Measurements from ENCODE around the gene MPHOSPH8. TPM values are rescaled to one million over a fixed set of nuclear protein-coding genes. Genes with fewer than 3 reads are reported as not detected.
A peak's percentile ranks its signal among the peaks of the same experiment; 100 is the strongest.

MPHOSPH8 gene
- total RNA-seq, 1 donor from 2014 or later, result 29.5 TPM

GRCh38 chr13:19597523-19597922 is 35.9 kb upstream of the MPHOSPH8 start:
- H3K27ac Mint-ChIP-seq, result no peak overlapping the region
- no peak for DNase-seq (ENCODE audit: low spot score, unreplicated experiment)
- TF ChIP-seq CTCF (IDR thresholded peaks at IDR 0.05; ENCODE audit: unreplicated experiment), result no peak
- no peaks in the 10 kb centered on the region for H3K4me1 Mint-ChIP-seq (ENCODE audit: low read depth)
- no peak overlapping the region for H3K4me3 Mint-ChIP-seq (ENCODE audit: low read depth)
- no peaks in the 10 kb centered on the region for H3K36me3 Mint-ChIP-seq (ENCODE audit: insufficient read depth)
- peaks cover 3% of the 10 kb centered on the region for H3K9me3 Mint-ChIP-seq (ENCODE audit: low read depth)
- peaks cover 11% of the 10 kb centered on the region for H3K27me3 Mint-ChIP-seq

- Mint-ChIP-seq H3K9me3 (ENCODE audit: low read depth) (peaks cover 14% of the 10 kb centered on the region), H3K4me3 (ENCODE audit: low read depth) (peak overlapping the region; percentile 63), H3K27me3 (peaks cover 23% of the 10 kb centered on the region), H3K36me3 (ENCODE audit: insufficient read depth) (peaks cover 6% of the 10 kb centered on the region), H3K27ac (no peak overlapping the region), H3K4me1 (ENCODE audit: low read depth) (no peaks in the 10 kb centered on the region)
- peak; percentile 66 for DNase-seq (ENCODE audit: low spot score, unreplicated experiment)
- peak; percentile 48 for TF ChIP-seq CTCF (IDR thresholded peaks at IDR 0.05; ENCODE audit: unreplicated experiment)
Observed at GRCh38 chr13:19601749-19602725, 31.4 kb upstream of the MPHOSPH8 start.

DNA sequence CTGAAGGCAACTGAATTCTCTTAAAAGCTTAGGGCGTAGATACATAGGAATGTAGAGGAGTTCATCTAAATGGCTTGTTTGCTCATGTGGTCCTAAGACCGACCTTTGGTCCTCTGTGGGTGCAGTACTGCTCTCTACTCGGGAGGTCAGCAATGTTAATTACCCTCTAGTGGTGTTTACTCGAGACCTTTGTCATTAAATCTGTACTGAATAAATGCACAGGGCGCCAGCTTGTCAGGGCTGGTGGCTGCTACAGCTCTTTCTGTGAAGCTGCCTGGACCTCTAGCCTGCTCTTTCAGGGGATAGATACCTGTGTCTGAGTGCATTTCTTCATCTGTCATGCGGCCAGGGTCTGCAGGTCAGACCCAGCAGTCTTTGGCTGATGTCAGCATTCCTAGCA is 29.2 kb upstream of the MPHOSPH8 start:
- Mint-ChIP-seq H3K9me3 (ENCODE audit: low read depth) (peaks cover 26% of the 10 kb centered on the region), H3K27ac (no peak overlapping the region), H3K27me3 (peaks cover 23% of the 10 kb centered on the region), H3K4me1 (ENCODE audit: low read depth) (no peaks in the 10 kb centered on the region), H3K4me3 (ENCODE audit: low read depth) (no peak overlapping the region), H3K36me3 (ENCODE audit: insufficient read depth) (peaks cover 10% of the 10 kb centered on the region)
- DNase-seq (ENCODE audit: low spot score, unreplicated experiment), result no peak
- no peak for TF ChIP-seq CTCF (IDR thresholded peaks at IDR 0.05; ENCODE audit: unreplicated experiment)

GRCh38 chr13:19605161-19605955 is 28.1 kb upstream of the MPHOSPH8 start:
- no peak overlapping the region for H3K27ac Mint-ChIP-seq
- no peak for TF ChIP-seq CTCF (IDR thresholded peaks at IDR 0.05; ENCODE audit: unreplicated experiment)
- no peak overlapping the region for H3K4me3 Mint-ChIP-seq (ENCODE audit: low read depth)
- DNase-seq (ENCODE audit: low spot score, unreplicated experiment), result no peak
- peaks cover 17% of the 10 kb centered on the region for H3K27me3 Mint-ChIP-seq
- peaks cover 31% of the 10 kb centered on the region for H3K9me3 Mint-ChIP-seq (ENCODE audit: low read depth)
- H3K36me3 Mint-ChIP-seq (ENCODE audit: insufficient read depth), result peaks cover 10% of the 10 kb centered on the region
- no peaks in the 10 kb centered on the region for H3K4me1 Mint-ChIP-seq (ENCODE audit: low read depth)

- no peak for TF ChIP-seq CTCF (IDR thresholded peaks at IDR 0.05; ENCODE audit: unreplicated experiment)
- Mint-ChIP-seq H3K36me3 (ENCODE audit: insufficient read depth) (peaks cover 12% of the 10 kb centered on the region), H3K4me3 (ENCODE audit: low read depth) (no peak overlapping the region), H3K27me3 (peaks cover 12% of the 10 kb centered on the region), H3K27ac (no peak overlapping the region), H3K9me3 (ENCODE audit: low read depth) (peaks cover 34% of the 10 kb centered on the region), H3K4me1 (ENCODE audit: low read depth) (no peaks in the 10 kb centered on the region)
- DNase-seq (ENCODE audit: low spot score, unreplicated experiment), result no peak
Observed at GRCh38 chr13:19606152-19606551, 27.3 kb upstream of the MPHOSPH8 start.
